ENCODE measurements around the gene PPIH. TPM values are rescaled to one million over a fixed set of nuclear protein-coding genes. Genes with fewer than 3 reads are reported as not detected.
A peak's percentile ranks its signal among the peaks of the same experiment; 100 is the strongest.

Gene PPIH
- total RNA-seq, 1 donor: 16.0 TPM

GRCh38 chr1:42682739-42683531 is 24.7 kb downstream of the PPIH start:
- no peak for TF ChIP-seq CTCF (IDR thresholded peaks at IDR 0.05; ENCODE audit: insufficient read depth, low read depth, low read length)
- peak overlapping the region; percentile 92 for H3K4me3 ChIP-seq (ENCODE audit: low read depth, low read length)
- peak; percentile 82 for DNase-seq (ENCODE audit: low read depth)

DNA sequence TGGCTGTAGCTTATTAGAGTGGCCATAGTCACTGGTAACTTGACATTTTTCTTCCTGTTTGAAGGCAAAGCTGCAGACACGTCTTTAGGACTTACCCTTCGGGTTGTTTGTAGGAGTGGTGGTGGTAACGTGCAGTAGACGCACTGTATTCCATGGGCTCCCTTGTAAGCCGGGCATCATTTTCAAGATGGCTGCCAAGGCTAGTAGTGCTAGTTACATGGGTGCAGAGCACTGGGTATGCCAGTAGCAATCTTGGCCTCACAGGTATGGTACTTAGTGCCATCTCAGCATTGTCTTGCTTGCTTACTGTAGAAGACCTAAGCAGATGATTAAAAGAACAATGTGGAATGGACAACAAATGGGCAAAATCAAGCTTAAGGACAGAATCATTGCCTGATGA is 25.9 kb downstream of the PPIH start:
- peak; percentile 26 for DNase-seq (ENCODE audit: low read depth)
- no peak for TF ChIP-seq CTCF (IDR thresholded peaks at IDR 0.05; ENCODE audit: insufficient read depth, low read depth, low read length)
- peak overlapping the region; percentile 92 for H3K4me3 ChIP-seq (ENCODE audit: low read depth, low read length)

- no peak overlapping the region for H3K4me3 ChIP-seq (ENCODE audit: low read depth, low read length)
- TF ChIP-seq CTCF (IDR thresholded peaks at IDR 0.05; ENCODE audit: insufficient read depth, low read depth, low read length): no peak
- DNase-seq (ENCODE audit: low read depth): no peak
Observed at GRCh38 chr1:42686418-42686817, 28.2 kb downstream of the PPIH start.

- DNase-seq (ENCODE audit: low read depth): no peak
- TF ChIP-seq CTCF (IDR thresholded peaks at IDR 0.05; ENCODE audit: insufficient read depth, low read depth, low read length): no peak
- H3K4me3 ChIP-seq (ENCODE audit: low read depth, low read length): no peak overlapping the region
Observed at GRCh38 chr1:42689912-42690311, 31.7 kb downstream of the PPIH start.

- H3K4me3 ChIP-seq (ENCODE audit: low read depth, low read length): no peak overlapping the region
- DNase-seq (ENCODE audit: low read depth): no peak
- no peak for TF ChIP-seq CTCF (IDR thresholded peaks at IDR 0.05; ENCODE audit: insufficient read depth, low read depth, low read length)
Observed at GRCh38 chr1:42690477-42691156, 32.4 kb downstream of the PPIH start.

- DNase-seq (ENCODE audit: low read depth): no peak
- no peak for TF ChIP-seq CTCF (IDR thresholded peaks at IDR 0.05; ENCODE audit: insufficient read depth, low read depth, low read length)
- no peak overlapping the region for H3K4me3 ChIP-seq (ENCODE audit: low read depth, low read length)
Observed at GRCh38 chr1:42691157-42691498, 32.9 kb downstream of the PPIH start.
